Neural cell (in vitro differentiated cells): ENCODE results near the gene ADAMTS8. TPM values are rescaled to one million over a fixed set of nuclear protein-coding genes. Genes with fewer than 3 reads are reported as not detected.

Experiments
- H2AFZ ChIP-seq: fragments of 200-600, 300-800 bp; sonication (generic), shearing (Covaris generic); 2 replicates; pipeline ENCODE4 v1.6.0; 2014; ENCODE audit warnings: low read depth, mild to moderate bottlenecking, antibody characterized with exemption, low read length, moderate library complexity
- H3F3A ChIP-seq: fragments of 200-600 bp; shearing (Covaris generic); 2 replicates; pipeline ENCODE4 v1.6.1; 2016; ENCODE audit warnings: mild to moderate bottlenecking, moderate library complexity, mixed read lengths, antibody characterized with exemption, low read length; ENCODE audit not compliant: insufficient read depth, poor library complexity, severe bottlenecking
- H3K27ac ChIP-seq: fragments of 200-600, 300-800 bp; sonication (generic), shearing (Covaris generic); 2 replicates; pipeline ENCODE4 v1.5.1; 2014; ENCODE audit warnings: mild to moderate bottlenecking, low read length, moderate library complexity
- H3K27me3 ChIP-seq: fragments of 300-800, 200-600 bp; sonication (generic), shearing (Covaris generic); 2 replicates; pipeline ENCODE4 v1.6.0; 2014; ENCODE audit warnings: mild to moderate bottlenecking, low read depth, low read length, moderate library complexity; ENCODE audit not compliant: insufficient read depth
- H3K36me3 ChIP-seq: fragments of 300-800, 200-600 bp; sonication (generic), shearing (Covaris generic); 2 replicates; pipeline ENCODE4 v1.5.1; 2014; ENCODE audit warnings: mild to moderate bottlenecking, antibody characterized with exemption, low read length, moderate library complexity; ENCODE audit not compliant: insufficient read depth
- H3K4me2 ChIP-seq: fragments of 300-800, 200-600 bp; sonication (generic), shearing (Covaris generic); 2 replicates; pipeline ENCODE4 v1.6.0; 2014; ENCODE audit warnings: mild to moderate bottlenecking, low read length
- H3K4me3 ChIP-seq: fragments of 300-800, 200-600 bp; sonication (generic), shearing (Covaris generic); 2 replicates; pipeline ENCODE4 v1.5.1; 2014; ENCODE audit warnings: mild to moderate bottlenecking, low read length, moderate library complexity
- H3K79me2 ChIP-seq: fragments of 200-600 bp; shearing (Covaris generic); replicated peaks from 2 replicates; pipeline ENCODE4 v1.6.0; 2014; ENCODE audit warnings: mild to moderate bottlenecking, low read length, moderate library complexity; ENCODE audit not compliant: insufficient read depth
- H3K9ac ChIP-seq: fragments of 300-800, 200-600 bp; sonication (generic), shearing (Covaris generic); 2 replicates; pipeline ENCODE4 v1.6.1; 2016; ENCODE audit warnings: mild to moderate bottlenecking, low read length, mixed read lengths
- H3K9me2 ChIP-seq: fragments of 200-600 bp; shearing (Covaris generic); 2 replicates; pipeline ENCODE4 v1.6.1; 2016; ENCODE audit warnings: mild to moderate bottlenecking, low read length, mixed read lengths; ENCODE audit not compliant: insufficient read depth
- H3K9me3 ChIP-seq: fragments of 200-600, 300-800 bp; sonication (generic), shearing (Covaris generic); 2 replicates; pipeline ENCODE4 v1.6.1; 2016; ENCODE audit warnings: mild to moderate bottlenecking, mixed run types, low read length, moderate library complexity, mixed read lengths
- H4K20me1 ChIP-seq: fragments of 200-600 bp; shearing (Covaris generic); 2 replicates; pipeline ENCODE4 v1.6.1; 2016; ENCODE audit warnings: mild to moderate bottlenecking, mixed run types; ENCODE audit not compliant: insufficient read depth
- CTCF ChIP-seq: fragments of 450-650 bp; IDR thresholded peaks from 2 replicates; pipeline ENCODE4 v1.5.1; 2014; ENCODE audit warnings: antibody characterized with exemption, mild to moderate bottlenecking, moderate library complexity; ENCODE audit not compliant: poor library complexity, severe bottlenecking
- EP300 ChIP-seq: fragments of 450-650 bp; conservative IDR thresholded peaks from 2 replicates; pipeline ENCODE4 v1.6.1; 2014; ENCODE audit warnings: antibody characterized with exemption, mild to moderate bottlenecking, moderate library complexity; ENCODE audit not compliant: poor library complexity, severe bottlenecking
- EZH2 ChIP-seq: fragments of 200-600, 300-800 bp; shearing (Covaris generic), sonication (generic); IDR thresholded peaks from 2 replicates; pipeline ENCODE4 v1.6.1; 2014; ENCODE audit warnings: antibody characterized with exemption, low read length, borderline replicate concordance, mild to moderate bottlenecking; ENCODE audit not compliant: insufficient read depth, poor library complexity, severe bottlenecking
- MXI1 ChIP-seq: fragments of 450-650 bp; conservative IDR thresholded peaks from 2 replicates; pipeline ENCODE4 v1.6.1; 2014; ENCODE audit warnings: antibody characterized with exemption, mild to moderate bottlenecking; ENCODE audit not compliant: poor library complexity, severe bottlenecking
- POLR2AphosphoS5 ChIP-seq: IDR thresholded peaks from 2 replicates; pipeline ENCODE4 v1.6.1; 2012
- RAD21 ChIP-seq: fragments of 450-650 bp; conservative IDR thresholded peaks from 2 replicates; pipeline ENCODE4 v1.6.1; 2014; ENCODE audit warnings: antibody characterized with exemption, mild to moderate bottlenecking, moderate library complexity
- REST ChIP-seq: IDR thresholded peaks from 2 replicates; pipeline ENCODE4 v1.6.1; 2012; ENCODE audit warnings: borderline replicate concordance
- SMC3 ChIP-seq: fragments of 450-650 bp; conservative IDR thresholded peaks from 2 replicates; pipeline ENCODE4 v1.6.1; 2014; ENCODE audit warnings: antibody characterized with exemption, mild to moderate bottlenecking, moderate library complexity; ENCODE audit not compliant: poor library complexity
- TAF1 ChIP-seq: IDR thresholded peaks from 2 replicates; pipeline ENCODE4 v1.6.1; 2012; ENCODE audit warnings: low read depth
- polyA plus RNA-seq: library from polyadenylated mRNA; depleted of rRNA; stranded (reverse); fragments of >200 nt; gene quantifications from 2 replicates; pipeline ENCODE4 v1.2.3, GENCODE V29; 2014

The ADAMTS8 gene
- polyA plus RNA-seq, 1 donor from 2014 or later, result 0.94 TPM

GRCh38 chr11:130369713-130370112 is 58.7 kb downstream of the ADAMTS8 start:
- Histone ChIP-seq H3F3A (no peaks in the 10 kb centered on the region), H3K27ac (no peak overlapping the region)

GRCh38 chr11:130369141-130369691 is 59.2 kb downstream of the ADAMTS8 start:
- Histone ChIP-seq H3K27ac (no peak overlapping the region), H3K4me3 (no peak overlapping the region)

More at GRCh38 chr11:130369713-130370112, 58.7 kb downstream of the ADAMTS8 start:
- Histone ChIP-seq H3K4me2 (no peak overlapping the region), H2AFZ (no peak overlapping the region), H3K27me3 (no peaks in the 10 kb centered on the region), H3K9me3 (no peaks in the 10 kb centered on the region), H3K9ac (no peak overlapping the region), H4K20me1 (no peaks in the 10 kb centered on the region), H3K9me2 (no peaks in the 10 kb centered on the region), H3K79me2 (no peaks in the 10 kb centered on the region), H3K4me3 (no peak overlapping the region), H3K36me3 (no peaks in the 10 kb centered on the region)
- TF ChIP-seq CTCF, result no peak
- TF ChIP-seq REST, result no peak
- no peak for TF ChIP-seq RAD21
- no peak for TF ChIP-seq EZH2
- TF ChIP-seq EP300, result no peak
- no peak for TF ChIP-seq MXI1
- TF ChIP-seq POLR2AphosphoS5, result no peak

GRCh38 chr11:130359419-130359818 is 69.0 kb downstream of the ADAMTS8 start:
- Histone ChIP-seq H3K9ac (no peak overlapping the region), H2AFZ (no peak overlapping the region), H3K4me2 (no peak overlapping the region), H3K9me2 (no peaks in the 10 kb centered on the region), H3K79me2 (no peaks in the 10 kb centered on the region), H3K4me3 (no peak overlapping the region), H3K27me3 (no peaks in the 10 kb centered on the region), H3F3A (no peaks in the 10 kb centered on the region), H3K27ac (no peak overlapping the region), H3K9me3 (peaks cover 5% of the 10 kb centered on the region), H3K36me3 (no peaks in the 10 kb centered on the region), H4K20me1 (no peaks in the 10 kb centered on the region)
- TF ChIP-seq MXI1, result no peak
- TF ChIP-seq CTCF, result no peak
- TF ChIP-seq EP300, result no peak
- TF ChIP-seq TAF1, result no peak
- TF ChIP-seq REST, result no peak
- no peak for TF ChIP-seq RAD21
- TF ChIP-seq EZH2, result no peak
- no peak for TF ChIP-seq SMC3
- no peak for TF ChIP-seq POLR2AphosphoS5

More at GRCh38 chr11:130369141-130369691, 59.2 kb downstream of the ADAMTS8 start:
- no peaks in the 10 kb centered on the region for H3K9me2 ChIP-seq
- TF ChIP-seq EZH2, result no peak
- H3F3A ChIP-seq, result no peaks in the 10 kb centered on the region
- no peaks in the 10 kb centered on the region for H3K27me3 ChIP-seq
- H3K79me2 ChIP-seq, result no peaks in the 10 kb centered on the region
- no peak overlapping the region for H3K4me2 ChIP-seq
- H3K9ac ChIP-seq, result no peak overlapping the region
- no peaks in the 10 kb centered on the region for H3K36me3 ChIP-seq
- H3K9me3 ChIP-seq, result no peaks in the 10 kb centered on the region
- H4K20me1 ChIP-seq, result no peaks in the 10 kb centered on the region
- no peak overlapping the region for H2AFZ ChIP-seq
